ENCODE measurements around the gene PLEKHG1.

PLEKHG1 gene

GRCh38 chr6:150640556-150641209 lies 41.0 kb downstream of the PLEKHG1 start:
- peak; percentile 57 for DNase-seq (ENCODE audit: low read depth)

GRCh38 chr6:150641398-150642139 lies 41.9 kb downstream of the PLEKHG1 start:
- DNase-seq (ENCODE audit: low read depth): no peak

GRCh38 chr6:150646228-150646627 lies 46.5 kb downstream of the PLEKHG1 start:
- DNase-seq (ENCODE audit: low read depth): no peak

GRCh38 chr6:150647051-150647450 lies 47.4 kb downstream of the PLEKHG1 start:
- no peak for DNase-seq (ENCODE audit: low read depth)

Data from CMK (cell line).